Suprapubic skin (tissue), 3 donors: ENCODE data around the gene ASPHD2.

Source experiments
- EP300 ChIP-seq: sonication (generic); formaldehyde crosslinking; IDR thresholded peaks from one replicate; pipeline ENCODE4 v1.6.1; 2017; ENCODE audit warnings: antibody characterized with exemption
- POLR2A ChIP-seq, 2 donors: fragments of 450-650 bp; IDR thresholded peaks; one replicate each; pipeline ENCODE4 v1.6.1; 2017; ENCODE audit warnings: antibody characterized with exemption in 2 of 2, mild to moderate bottlenecking in 2 of 2, moderate library complexity in 2 of 2
- TF ChIP-seq, protein P1 (sequence below), 2 donors: fragments of 200-600 bp in 1 of 2; fragments of 450-650 bp in 1 of 2; sonication (generic) in 1 of 2; IDR thresholded peaks; one replicate each; pipeline ENCODE4 v1.5.1; 2016 to 2019; ENCODE audit warnings: antibody characterized with exemption in 2 of 2, mild to moderate bottlenecking in 1 of 2, moderate library complexity in 1 of 2

DNA sequence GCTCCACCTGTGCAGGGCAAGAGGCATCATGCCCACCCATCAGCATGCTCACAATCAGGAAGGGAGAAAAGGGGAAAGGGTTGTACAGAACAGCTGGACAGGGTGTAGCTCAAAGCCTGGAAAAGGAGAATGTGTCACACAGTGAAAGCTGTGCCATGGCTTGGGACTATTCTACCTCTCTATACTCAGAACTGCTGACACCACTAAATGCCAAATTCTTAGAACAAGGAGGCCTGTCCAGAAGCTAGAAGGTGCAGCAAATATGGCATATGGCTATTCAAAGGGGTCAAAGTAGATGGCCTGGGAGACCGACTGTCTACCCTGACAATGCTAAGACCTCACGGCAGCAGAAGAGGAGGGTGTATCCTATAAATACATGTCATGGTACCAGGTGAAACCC, 41.7 kb downstream of the ASPHD2 start:
- TF ChIP-seq, protein P1, sequence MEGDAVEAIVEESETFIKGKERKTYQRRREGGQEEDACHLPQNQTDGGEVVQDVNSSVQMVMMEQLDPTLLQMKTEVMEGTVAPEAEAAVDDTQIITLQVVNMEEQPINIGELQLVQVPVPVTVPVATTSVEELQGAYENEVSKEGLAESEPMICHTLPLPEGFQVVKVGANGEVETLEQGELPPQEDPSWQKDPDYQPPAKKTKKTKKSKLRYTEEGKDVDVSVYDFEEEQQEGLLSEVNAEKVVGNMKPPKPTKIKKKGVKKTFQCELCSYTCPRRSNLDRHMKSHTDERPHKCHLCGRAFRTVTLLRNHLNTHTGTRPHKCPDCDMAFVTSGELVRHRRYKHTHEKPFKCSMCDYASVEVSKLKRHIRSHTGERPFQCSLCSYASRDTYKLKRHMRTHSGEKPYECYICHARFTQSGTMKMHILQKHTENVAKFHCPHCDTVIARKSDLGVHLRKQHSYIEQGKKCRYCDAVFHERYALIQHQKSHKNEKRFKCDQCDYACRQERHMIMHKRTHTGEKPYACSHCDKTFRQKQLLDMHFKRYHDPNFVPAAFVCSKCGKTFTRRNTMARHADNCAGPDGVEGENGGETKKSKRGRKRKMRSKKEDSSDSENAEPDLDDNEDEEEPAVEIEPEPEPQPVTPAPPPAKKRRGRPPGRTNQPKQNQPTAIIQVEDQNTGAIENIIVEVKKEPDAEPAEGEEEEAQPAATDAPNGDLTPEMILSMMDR (IDR thresholded peaks at IDR 0.05): no peak
- no peak for TF ChIP-seq POLR2A (IDR thresholded peaks at IDR 0.05)
- TF ChIP-seq EP300: no peak
